Measurements from ENCODE around the gene TICAM1. TPM values are rescaled to one million over a fixed set of nuclear protein-coding genes. Genes with fewer than 3 reads are reported as not detected.

TICAM1 gene
- total and polyA plus RNA-seq, 10 of the 15 experiments (the other 5 are each of a cell fraction or from before 2014, with no cell fraction given) = 0.31 to 31.1 (median 5.3) TPM

GRCh38 chr19:4843647-4843965 lies 12.1 kb upstream of the TICAM1 start:
- peaks cover 14 to 20% of the 10 kb centered on the region in 2 experiments for H3K36me3 ChIP-seq (ENCODE audit: control insufficient read depth in 2 of 2, insufficient read depth in 2 of 2, low read length in 1 of 2)
- FAIRE-seq = no peak
- H3K9ac ChIP-seq (ENCODE audit: control insufficient read depth, insufficient read depth, low read length) = no peak overlapping the region
- peaks cover 21% of the 10 kb centered on the region for H3K4me1 ChIP-seq (ENCODE audit: control insufficient read depth, insufficient read depth, low read length)
- ChIA-PET POLR2A (interaction anchor here (1.1 to 2.8 kb wide), 2 partner anchors 13 to 14 kb away, joined by 4 to 12 read pairs; partner anchors contain the start of gene TICAM1), CTCF (interaction anchor here (1.2 to 3.6 kb wide), 6 partner anchors 8 to 68 kb away, joined by 3 to 29 read pairs (median 7); partner anchors contain the start of gene TICAM1), SMC1A (ENCODE audit: uncharacterized antibody, unreplicated experiment) (interaction anchor here (1.9 to 13.9 kb wide), 2 partner anchors 21 to 32 kb away, joined by 6 to 176 read pairs; no protein-coding TSS in a partner anchor), RAD21 (ENCODE audit: unreplicated experiment) (interaction anchor here (3.8 kb wide), 1 partner anchor 13 kb away, joined by 16 read pairs; the partner anchor contains the start of gene TICAM1)
- H4K20me1 ChIP-seq (ENCODE audit: control insufficient read depth, insufficient read depth) = no peaks in the 10 kb centered on the region
- H3K27ac ChIP-seq (ENCODE audit: control insufficient read depth, insufficient read depth) = no peak overlapping the region
- in situ Hi-C loops (cut with MboI) (no loop called here), intact Hi-C loops (cut with micrococcal nuclease; ENCODE audit: unreplicated experiment) (no loop called here)
- no peaks in the 10 kb centered on the region for H3K9me3 ChIP-seq (replicated peaks; ENCODE audit: control insufficient read depth, insufficient read depth, low read length)
- TF ChIP-seq ETV6 (conservative IDR thresholded peaks at IDR 0.05 in 1 of 2, IDR thresholded peaks at IDR 0.05 in 1 of 2; ENCODE audit: borderline replicate concordance in 1 of 2, low read depth in 1 of 2) (no peak), DPF2 (IDR thresholded peaks at IDR 0.05) (no peak), IKZF1 (conservative IDR thresholded peaks at IDR 0.05) (no peak), RBBP5 (conservative IDR thresholded peaks at IDR 0.05) (no peak), FOXK2 (IDR thresholded peaks at IDR 0.05) (no peak), ELK1 (IDR thresholded peaks at IDR 0.05; ENCODE audit: low read depth, low read length) (no peak), YBX1 (IDR thresholded peaks at IDR 0.05) (no peak), CTCF (IDR thresholded peaks at IDR 0.05 in 2 of 3, conservative IDR thresholded peaks at IDR 0.05 in 1 of 3; ENCODE audit: control insufficient read depth in 2 of 3, extremely low read depth in 1 of 3, insufficient read depth in 1 of 3, low read depth in 3 of 3, low read length in 3 of 3) (no peak), YY1 (IDR thresholded peaks at IDR 0.05; ENCODE audit: low read depth, low read length) (no peak), TARDBP (IDR thresholded peaks at IDR 0.05; ENCODE audit: borderline replicate concordance) (no peak), IRF5 (IDR thresholded peaks at IDR 0.05; ENCODE audit: borderline replicate concordance) (no peak), MYC (IDR thresholded peaks at IDR 0.05; ENCODE audit: insufficient read depth, insufficient read length, insufficient replicate concordance, low read length, severe bottlenecking) (no peak), KLF5 (IDR thresholded peaks at IDR 0.05; ENCODE audit: partially characterized antibody) (no peak), PKNOX1 (IDR thresholded peaks at IDR 0.05) (no peak)
- BruUV-seq (replicated peaks) = no TSS peak
- H2AFZ ChIP-seq (ENCODE audit: control insufficient read depth, low read depth, low read length) = no peak overlapping the region
- 98% methylated on average over 6 of the region's 6 CpGs for WGBS (ENCODE audit: insufficient coverage, insufficient replicate concordance, low lambda C conversion rate, missing lambda C conversion rate)
- H3K4me2 ChIP-seq (ENCODE audit: control insufficient read depth, insufficient read depth) = no peak overlapping the region
- H3K4me3 ChIP-seq = no peak overlapping the region
- H3K27me3 ChIP-seq (replicated peaks in 1 of 2; ENCODE audit: control insufficient read depth in 2 of 2, insufficient read depth in 2 of 2, low read length in 1 of 2) = no peaks in the 10 kb centered on the region
- no peak for ATAC-seq
- DNase-seq (ENCODE audit: low read depth, low spot score) = no peak
- H3K79me2 ChIP-seq (ENCODE audit: control insufficient read depth, insufficient read depth, low read length) = no peaks in the 10 kb centered on the region
